Endothelial cell (in vitro differentiated cells): ENCODE results near the gene DCAF8. TPM values are rescaled to one million over a fixed set of nuclear protein-coding genes. Genes with fewer than 3 reads are reported as not detected.
A peak's percentile ranks its signal among the peaks of the same experiment; 100 is the strongest.

ENCODE experiments used
- DNase-seq: peaks from one replicate; pipeline ENCODE4 v3.0.0; 2021; ENCODE audit warnings: low spot score
- H3K27ac Mint-ChIP-seq: one replicate; pipeline ENCODE4 v1.8.0; 2021; ENCODE audit warnings: mixed read lengths, inconsistent platforms; ENCODE audit not compliant: unreplicated experiment
- H3K27me3 Mint-ChIP-seq: one replicate; pipeline ENCODE4 v1.8.0; 2021; ENCODE audit warnings: mild to moderate bottlenecking, moderate library complexity, mixed read lengths, inconsistent platforms; ENCODE audit not compliant: unreplicated experiment
- H3K36me3 Mint-ChIP-seq: one replicate; pipeline ENCODE4 v1.8.0; 2021; ENCODE audit warnings: mild to moderate bottlenecking, low read depth, mixed read lengths, inconsistent platforms; ENCODE audit not compliant: unreplicated experiment
- H3K4me1 Mint-ChIP-seq: one replicate; pipeline ENCODE4 v1.8.0; 2021; ENCODE audit warnings: mild to moderate bottlenecking, mixed read lengths, inconsistent platforms; ENCODE audit not compliant: unreplicated experiment
- H3K4me3 Mint-ChIP-seq: one replicate; pipeline ENCODE4 v1.8.0; 2021; ENCODE audit warnings: mild to moderate bottlenecking, mixed read lengths, inconsistent platforms; ENCODE audit not compliant: unreplicated experiment
- H3K9me3 Mint-ChIP-seq: one replicate; pipeline ENCODE4 v1.8.0; 2021; ENCODE audit warnings: mixed read lengths, inconsistent platforms; ENCODE audit not compliant: unreplicated experiment
- CTCF ChIP-seq: fragments of 200-600 bp; sonication (generic); IDR thresholded peaks from one replicate; pipeline ENCODE4 v1.5.0; 2021; ENCODE audit warnings: antibody characterized with exemption; ENCODE audit not compliant: unreplicated experiment
- total RNA-seq: library from RNA; stranded (reverse); fragmentation: NEBNext Ultra II Directional; extraction: Animal tissue kit (Norgen Biotek cat#: 25700); gene quantifications from one replicate; pipeline ENCODE4 v1.2.1, GENCODE V29; 2021; ENCODE audit not compliant: unreplicated experiment

Gene DCAF8
- total RNA-seq, 1 donor from 2014 or later: 134 TPM

- Mint-ChIP-seq H3K36me3 (peaks cover 41% of the 10 kb centered on the region), H3K27ac (no peak overlapping the region), H3K27me3 (no peaks in the 10 kb centered on the region), H3K9me3 (no peaks in the 10 kb centered on the region), H3K4me3 (no peak overlapping the region), H3K4me1 (no peaks in the 10 kb centered on the region)
- DNase-seq: no peak
- TF ChIP-seq CTCF: no peak
Observed at GRCh38 chr1:160224606-160225005, 37.7 kb downstream of the DCAF8 start.

GRCh38 chr1:160222546-160222945 lies 39.8 kb downstream of the DCAF8 start:
- peaks cover 44% of the 10 kb centered on the region for H3K36me3 Mint-ChIP-seq

GRCh38 chr1:160221089-160221488 lies 41.3 kb downstream of the DCAF8 start:
- peaks cover 23% of the 10 kb centered on the region for H3K4me1 Mint-ChIP-seq
- H3K36me3 Mint-ChIP-seq: peaks cover 53% of the 10 kb centered on the region
- H3K27ac Mint-ChIP-seq: no peak overlapping the region
- peaks cover 4% of the 10 kb centered on the region for H3K27me3 Mint-ChIP-seq
- DNase-seq: no peak
- no peak for TF ChIP-seq CTCF
- no peaks in the 10 kb centered on the region for H3K9me3 Mint-ChIP-seq
- no peak overlapping the region for H3K4me3 Mint-ChIP-seq

More at GRCh38 chr1:160222546-160222945, 39.8 kb downstream of the DCAF8 start:
- no peak for TF ChIP-seq CTCF
- H3K27ac Mint-ChIP-seq: no peak overlapping the region
- peaks cover 12% of the 10 kb centered on the region for H3K4me1 Mint-ChIP-seq
- H3K27me3 Mint-ChIP-seq: peaks cover 2% of the 10 kb centered on the region
- no peak overlapping the region for H3K4me3 Mint-ChIP-seq
- no peak for DNase-seq
- no peaks in the 10 kb centered on the region for H3K9me3 Mint-ChIP-seq

GRCh38 chr1:160220301-160220700 lies 42.0 kb downstream of the DCAF8 start:
- peaks cover 6% of the 10 kb centered on the region for H3K27me3 Mint-ChIP-seq
- no peak for TF ChIP-seq CTCF

GRCh38 chr1:160219062-160219929 lies 43.1 kb downstream of the DCAF8 start:
- Mint-ChIP-seq H3K27me3 (peaks cover 7% of the 10 kb centered on the region), H3K9me3 (no peaks in the 10 kb centered on the region), H3K27ac (peak overlapping the region; percentile 92), H3K36me3 (peaks cover 64% of the 10 kb centered on the region), H3K4me1 (peaks cover 41% of the 10 kb centered on the region), H3K4me3 (peak overlapping the region; percentile 59)
- TF ChIP-seq CTCF: no peak
- peak; percentile 57 for DNase-seq

More at GRCh38 chr1:160220301-160220700, 42.0 kb downstream of the DCAF8 start:
- Mint-ChIP-seq H3K27ac (peak overlapping the region; percentile 81), H3K4me1 (peaks cover 31% of the 10 kb centered on the region), H3K9me3 (no peaks in the 10 kb centered on the region), H3K4me3 (peak overlapping the region; percentile 43), H3K36me3 (peaks cover 61% of the 10 kb centered on the region)
- no peak for DNase-seq
